ENCODE results near the gene GLP2R.

Gene GLP2R

GRCh38 chr17:9926150-9926804 is 100.6 kb downstream of the GLP2R start:
- TF ChIP-seq GATA2 (IDR thresholded peaks at IDR 0.05; ENCODE audit: low read depth, low read length) (no peak), GATA3 (IDR thresholded peaks at IDR 0.05; ENCODE audit: low read depth, low read length) (no peak)

- no peak for TF ChIP-seq GATA3 (IDR thresholded peaks at IDR 0.05; ENCODE audit: low read depth, low read length)
- no peak for TF ChIP-seq GATA2 (IDR thresholded peaks at IDR 0.05; ENCODE audit: low read depth, low read length)
Observed at GRCh38 chr17:9928601-9929333, 103.0 kb downstream of the GLP2R start.

DNA sequence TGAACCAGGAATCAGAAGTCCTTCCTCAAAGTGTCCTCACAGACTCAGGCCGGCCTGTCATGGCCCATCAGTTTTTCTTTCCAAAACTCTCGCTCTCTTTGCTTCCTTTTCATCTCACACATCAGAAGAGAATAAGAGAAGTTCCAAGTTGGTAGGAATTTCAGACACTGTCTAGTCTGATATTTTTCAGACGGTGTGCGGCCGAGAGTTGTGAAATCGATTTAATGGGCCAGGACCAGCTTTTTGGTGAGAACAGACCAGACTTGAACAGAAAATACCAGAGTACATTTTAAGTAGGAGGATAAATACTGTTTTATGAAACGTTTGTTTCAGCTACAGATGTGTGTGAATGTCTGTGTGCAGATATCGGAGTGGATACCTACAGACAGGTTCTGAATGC is 104.1 kb downstream of the GLP2R start:
- TF ChIP-seq GATA3 (IDR thresholded peaks at IDR 0.05; ENCODE audit: low read depth, low read length) = no peak
- TF ChIP-seq GATA2 (IDR thresholded peaks at IDR 0.05; ENCODE audit: low read depth, low read length) = no peak

- no peak for TF ChIP-seq GATA2 (IDR thresholded peaks at IDR 0.05; ENCODE audit: low read depth, low read length)
- TF ChIP-seq GATA3 (IDR thresholded peaks at IDR 0.05; ENCODE audit: low read depth, low read length) = no peak
Observed at GRCh38 chr17:9931144-9931741, 105.5 kb downstream of the GLP2R start.

DNA sequence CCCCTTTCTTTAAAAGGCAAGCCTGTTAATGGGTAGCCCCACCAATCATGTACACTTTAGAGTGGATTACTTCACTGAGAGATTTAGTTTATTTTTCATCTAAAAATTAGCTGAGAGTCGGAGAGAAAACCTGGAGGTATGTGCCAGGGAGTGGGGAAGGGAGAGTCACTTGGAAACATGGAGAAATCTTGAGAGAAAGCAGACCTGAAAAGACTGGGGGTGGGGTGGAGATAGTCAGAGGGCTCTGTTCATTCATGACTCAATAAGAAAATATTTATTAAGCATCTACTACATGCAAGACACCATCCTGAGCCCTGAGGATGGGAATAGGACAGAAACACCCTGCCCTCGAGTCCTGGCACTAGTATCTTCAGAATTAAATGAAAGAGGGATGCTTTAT is 106.8 kb downstream of the GLP2R start:
- no peak for TF ChIP-seq GATA3 (IDR thresholded peaks at IDR 0.05; ENCODE audit: low read depth, low read length)
- TF ChIP-seq GATA2 (IDR thresholded peaks at IDR 0.05; ENCODE audit: low read depth, low read length) = no peak

DNA sequence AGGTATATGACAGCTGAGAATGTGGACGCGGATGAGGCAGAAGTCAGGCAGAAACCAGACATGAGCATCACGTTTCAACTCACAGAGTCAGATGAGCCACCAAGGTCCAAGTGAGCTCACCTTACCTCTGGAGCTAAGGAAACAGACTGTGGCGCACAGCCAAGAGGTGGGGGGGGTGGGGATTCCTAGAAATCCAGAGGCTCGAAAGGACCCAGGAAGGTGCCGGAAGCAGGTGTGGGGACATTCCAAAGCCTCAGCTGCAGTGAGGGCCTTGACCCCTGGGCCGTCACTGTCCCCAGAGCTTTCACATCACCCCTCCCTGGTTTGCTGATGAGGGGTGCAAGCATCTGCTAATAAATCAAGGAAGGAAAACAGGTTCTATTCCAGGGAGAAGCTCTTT is 108.6 kb downstream of the GLP2R start:
- TF ChIP-seq GATA2 (IDR thresholded peaks at IDR 0.05; ENCODE audit: low read depth, low read length) (no peak), GATA3 (IDR thresholded peaks at IDR 0.05; ENCODE audit: low read depth, low read length) (no peak)

- TF ChIP-seq GATA3 (IDR thresholded peaks at IDR 0.05; ENCODE audit: low read depth, low read length) (no peak), GATA2 (IDR thresholded peaks at IDR 0.05; ENCODE audit: low read depth, low read length) (no peak)
Observed at GRCh38 chr17:9935408-9935807, 109.7 kb downstream of the GLP2R start.

DNA sequence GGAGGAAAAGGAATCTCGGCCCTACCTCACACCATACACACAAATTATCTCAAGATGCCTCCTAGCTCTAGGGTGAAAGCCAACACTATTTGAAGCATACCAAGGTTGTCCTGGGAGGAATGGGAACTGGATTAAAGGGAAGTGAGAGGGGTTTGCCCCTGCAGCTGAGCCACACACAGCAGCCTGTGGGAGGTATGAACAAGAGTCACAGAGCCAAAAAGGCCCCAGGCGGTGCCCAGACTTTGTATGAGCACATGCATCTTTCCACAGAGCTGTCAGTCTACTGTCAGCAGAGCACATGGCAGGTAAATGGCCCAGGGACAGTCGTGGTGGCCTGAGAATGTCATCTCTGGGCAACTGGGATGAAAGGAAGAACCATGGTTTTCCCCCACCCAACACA is 110.4 kb downstream of the GLP2R start:
- no peak for TF ChIP-seq GATA3 (IDR thresholded peaks at IDR 0.05; ENCODE audit: low read depth, low read length)
- no peak for TF ChIP-seq GATA2 (IDR thresholded peaks at IDR 0.05; ENCODE audit: low read depth, low read length)

DNA sequence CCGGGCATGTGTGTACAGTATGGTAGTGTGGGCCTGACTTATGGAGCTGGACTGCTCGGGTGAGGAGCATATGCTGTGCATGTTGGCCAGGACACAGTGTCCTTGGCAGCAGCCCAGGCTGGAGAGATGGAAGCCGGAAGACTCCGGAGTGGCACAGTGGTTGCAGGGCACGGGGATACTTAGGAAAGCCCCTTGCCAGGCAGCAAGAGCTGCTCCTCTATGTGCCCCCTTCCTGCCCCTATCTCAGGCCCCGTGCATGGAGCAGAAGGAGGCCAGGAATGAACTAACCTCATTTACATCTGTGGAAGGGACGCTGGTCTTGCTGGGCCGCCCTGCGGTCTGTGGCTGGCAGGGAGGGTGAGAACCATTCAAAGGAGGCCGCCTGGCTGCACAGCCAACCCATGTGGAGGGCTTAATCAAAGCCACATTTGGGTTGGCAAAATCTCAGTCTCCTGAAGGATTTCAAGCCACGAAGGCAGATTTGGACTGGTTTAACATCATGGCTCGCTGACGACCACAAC is 111.6 kb downstream of the GLP2R start:
- TF ChIP-seq GATA2 (IDR thresholded peaks at IDR 0.05; ENCODE audit: low read depth, low read length) (no peak), GATA3 (IDR thresholded peaks at IDR 0.05; ENCODE audit: low read depth, low read length) (no peak)

DNA sequence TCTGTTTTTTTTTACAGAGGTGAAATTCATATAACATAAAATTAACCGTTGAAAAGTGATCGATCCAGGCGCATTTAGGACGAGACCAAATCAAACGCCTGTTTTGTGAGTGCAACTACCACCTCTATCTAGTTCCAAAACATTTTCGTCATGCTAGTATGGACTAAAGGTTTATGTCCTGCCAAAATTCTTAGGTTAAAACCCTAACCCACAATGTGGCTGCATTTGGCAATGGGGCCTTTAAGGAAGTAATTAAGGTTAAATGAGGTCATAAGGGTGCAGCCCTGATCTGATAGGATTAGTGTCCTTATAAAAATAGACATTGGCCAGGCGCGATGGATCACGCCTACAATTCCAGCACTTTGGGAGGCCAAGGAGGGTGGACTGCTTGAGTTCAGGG is 112.2 kb downstream of the GLP2R start:
- TF ChIP-seq GATA3 (IDR thresholded peaks at IDR 0.05; ENCODE audit: low read depth, low read length) (no peak), GATA2 (IDR thresholded peaks at IDR 0.05; ENCODE audit: low read depth, low read length) (no peak)

DNA sequence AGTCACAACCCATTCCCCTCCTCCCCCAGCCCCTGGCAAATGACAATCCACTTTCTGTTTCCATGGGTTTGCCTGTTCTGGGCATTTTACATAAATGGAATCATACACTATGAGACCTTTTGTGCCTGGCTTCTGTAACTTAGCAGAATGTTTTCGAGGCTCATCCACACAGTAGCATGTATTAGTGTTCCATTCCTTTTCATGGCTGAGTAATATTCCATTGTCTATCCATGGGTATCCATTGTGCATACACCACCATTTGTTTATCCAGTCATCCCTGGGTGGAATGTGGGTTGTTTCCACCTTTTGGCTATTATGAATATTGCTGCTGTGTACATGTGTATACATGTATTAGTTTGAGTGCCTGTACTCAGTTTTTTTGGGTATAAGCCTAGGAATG is 113.0 kb downstream of the GLP2R start:
- TF ChIP-seq GATA2 (IDR thresholded peaks at IDR 0.05; ENCODE audit: low read depth, low read length) (no peak), GATA3 (IDR thresholded peaks at IDR 0.05; ENCODE audit: low read depth, low read length) (no peak)

DNA sequence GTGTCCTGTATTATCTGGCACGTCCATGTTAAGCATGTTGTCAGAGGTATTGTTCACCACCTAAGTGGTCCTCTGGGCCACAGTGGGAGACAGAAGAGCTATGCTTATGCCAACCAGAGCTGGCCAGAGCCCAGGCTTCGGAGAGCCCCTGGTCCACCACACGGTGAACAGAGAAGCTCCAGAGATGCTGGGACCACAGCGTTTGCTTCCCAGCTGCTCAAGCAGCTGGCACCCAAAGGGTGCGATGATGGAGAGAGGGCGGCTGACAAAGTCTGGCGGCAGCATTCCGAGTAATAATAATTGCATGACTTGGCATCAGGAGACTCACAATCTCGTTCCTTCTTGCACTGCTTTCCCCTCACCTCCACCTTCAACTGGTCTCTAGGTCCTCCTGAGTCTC is 115.1 kb downstream of the GLP2R start:
- no peak for TF ChIP-seq GATA3 (IDR thresholded peaks at IDR 0.05; ENCODE audit: low read depth, low read length)
- TF ChIP-seq GATA2 (IDR thresholded peaks at IDR 0.05; ENCODE audit: low read depth, low read length) = no peak

DNA sequence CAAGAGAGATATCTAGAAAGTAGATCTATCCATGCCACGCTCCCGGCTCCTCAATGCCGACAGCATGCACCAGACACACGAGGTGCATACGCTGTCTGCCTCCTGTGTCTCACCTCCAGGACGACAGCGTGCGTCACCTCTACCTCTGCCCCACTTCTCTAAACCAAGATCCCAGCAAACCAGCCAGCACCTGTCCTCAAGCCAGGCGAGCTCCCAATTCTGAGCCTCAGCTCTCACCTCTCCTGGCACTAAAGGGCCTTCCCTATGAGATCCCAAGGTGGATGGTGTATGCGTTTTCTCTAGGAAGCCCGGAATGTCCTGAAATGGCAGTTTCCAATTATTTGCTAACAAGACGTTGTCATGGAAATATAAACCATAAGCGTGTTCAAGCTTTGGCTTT is 115.6 kb downstream of the GLP2R start:
- TF ChIP-seq GATA3 (IDR thresholded peaks at IDR 0.05; ENCODE audit: low read depth, low read length) = no peak
- TF ChIP-seq GATA2 (IDR thresholded peaks at IDR 0.05; ENCODE audit: low read depth, low read length) = no peak
